GM20000 (cell line): ENCODE measurements around the gene ARL5B.
"Not testable (repeated sequence)": the region's sequence is repeated elsewhere in the genome, so short reads cannot be mapped to it uniquely, and the experiment has no call there.

Source experiments
- DNase-seq: peaks from one replicate; pipeline ENCODE4 v3.0.0; 2012; ENCODE audit warnings: low spot score
- TF ChIP-seq, protein P1 (sequence below): IDR thresholded peaks from 2 replicates; pipeline ENCODE4 v1.5.1; 2012; ENCODE audit warnings: mild to moderate bottlenecking, control low read depth; ENCODE audit errors: extremely low read depth, missing control alignments

The ARL5B gene

DNA sequence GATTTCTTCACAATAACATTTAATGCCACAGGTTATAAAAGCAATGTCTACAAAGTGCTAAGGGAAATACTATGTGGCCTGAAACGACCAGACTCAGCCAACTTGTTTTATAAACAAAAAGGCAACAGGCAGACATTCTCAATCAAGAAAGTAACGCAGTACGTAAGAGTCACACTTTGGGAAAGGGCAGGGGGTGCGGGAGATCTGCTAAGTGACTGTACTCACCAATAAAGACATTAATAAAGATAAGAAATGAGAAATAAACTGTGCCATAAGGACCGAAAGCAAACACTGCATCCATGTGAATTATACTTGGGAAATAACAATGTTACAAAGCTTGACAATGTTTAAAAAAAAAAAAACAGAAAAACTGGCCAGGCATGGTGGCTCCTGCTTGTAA, 33.3 kb upstream of the ARL5B start:
- no peak for DNase-seq
- TF ChIP-seq, protein P1, sequence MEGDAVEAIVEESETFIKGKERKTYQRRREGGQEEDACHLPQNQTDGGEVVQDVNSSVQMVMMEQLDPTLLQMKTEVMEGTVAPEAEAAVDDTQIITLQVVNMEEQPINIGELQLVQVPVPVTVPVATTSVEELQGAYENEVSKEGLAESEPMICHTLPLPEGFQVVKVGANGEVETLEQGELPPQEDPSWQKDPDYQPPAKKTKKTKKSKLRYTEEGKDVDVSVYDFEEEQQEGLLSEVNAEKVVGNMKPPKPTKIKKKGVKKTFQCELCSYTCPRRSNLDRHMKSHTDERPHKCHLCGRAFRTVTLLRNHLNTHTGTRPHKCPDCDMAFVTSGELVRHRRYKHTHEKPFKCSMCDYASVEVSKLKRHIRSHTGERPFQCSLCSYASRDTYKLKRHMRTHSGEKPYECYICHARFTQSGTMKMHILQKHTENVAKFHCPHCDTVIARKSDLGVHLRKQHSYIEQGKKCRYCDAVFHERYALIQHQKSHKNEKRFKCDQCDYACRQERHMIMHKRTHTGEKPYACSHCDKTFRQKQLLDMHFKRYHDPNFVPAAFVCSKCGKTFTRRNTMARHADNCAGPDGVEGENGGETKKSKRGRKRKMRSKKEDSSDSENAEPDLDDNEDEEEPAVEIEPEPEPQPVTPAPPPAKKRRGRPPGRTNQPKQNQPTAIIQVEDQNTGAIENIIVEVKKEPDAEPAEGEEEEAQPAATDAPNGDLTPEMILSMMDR = no peak

DNA sequence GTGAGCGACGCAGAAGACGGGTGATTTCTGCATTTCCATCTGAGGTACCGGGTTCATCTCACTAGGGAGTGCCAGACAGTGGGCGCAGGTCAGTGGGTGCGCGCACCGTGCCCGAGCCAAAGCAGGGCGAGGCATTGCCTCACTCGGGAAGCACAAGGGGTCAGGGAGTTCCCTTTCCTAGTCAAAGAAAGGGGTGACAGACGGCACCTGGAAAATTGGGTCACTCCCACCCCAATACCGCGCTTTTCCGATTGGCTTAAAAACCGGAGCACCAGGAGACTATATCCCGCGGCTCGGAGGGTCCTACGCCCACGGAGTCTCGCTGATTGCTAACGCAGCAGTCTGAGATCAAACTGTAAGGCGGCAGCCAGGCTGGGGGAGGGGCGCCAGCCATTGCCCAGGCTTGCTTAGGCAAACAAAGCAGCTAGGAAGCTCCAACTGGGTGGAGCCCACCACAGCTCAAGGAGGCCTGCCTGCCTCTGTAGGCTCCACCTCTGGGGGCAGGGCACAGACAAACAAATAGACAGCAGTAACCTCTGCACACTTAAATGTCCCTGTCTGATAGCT, 31.7 kb upstream of the ARL5B start:
- DNase-seq = not testable (repeated sequence)

DNA sequence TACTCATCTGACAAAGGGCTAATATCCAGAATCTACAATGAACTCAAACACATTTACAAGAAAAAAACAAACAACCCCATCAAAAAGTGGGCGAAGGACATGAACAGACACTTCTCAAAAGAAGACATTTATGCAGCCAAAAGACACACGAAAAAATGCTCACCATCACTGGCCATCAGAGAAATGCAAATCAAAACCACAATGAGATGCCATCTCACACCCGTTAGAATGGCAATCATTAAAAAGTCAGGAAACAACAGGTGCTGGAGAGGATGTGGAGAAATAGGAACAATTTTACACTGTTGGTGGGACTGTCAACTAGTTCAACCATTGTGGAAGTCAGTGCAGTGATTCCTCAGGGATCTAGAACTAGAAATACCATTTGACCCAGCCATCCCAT, 26.7 kb upstream of the ARL5B start:
- DNase-seq = not testable (repeated sequence)

DNA sequence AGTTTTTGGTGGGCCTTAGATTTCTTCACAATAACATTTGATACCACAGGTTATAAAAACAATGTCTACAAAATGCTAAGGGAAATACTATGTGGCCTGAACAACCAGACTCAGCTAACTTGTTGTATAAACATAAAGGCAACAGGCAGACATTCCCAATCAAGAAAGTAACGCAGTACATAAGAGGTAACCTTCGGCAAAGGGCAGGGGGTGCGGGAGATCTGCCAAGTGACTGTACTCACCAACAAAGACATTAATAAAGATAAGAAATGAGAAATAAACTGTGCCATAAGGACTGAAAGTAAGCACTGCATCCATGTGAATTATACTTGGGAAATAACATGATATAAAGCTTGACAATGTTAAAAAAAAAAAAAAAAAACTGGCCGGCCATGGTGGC, 23.2 kb upstream of the ARL5B start:
- TF ChIP-seq, protein P1 = no peak
- DNase-seq = no peak

DNA sequence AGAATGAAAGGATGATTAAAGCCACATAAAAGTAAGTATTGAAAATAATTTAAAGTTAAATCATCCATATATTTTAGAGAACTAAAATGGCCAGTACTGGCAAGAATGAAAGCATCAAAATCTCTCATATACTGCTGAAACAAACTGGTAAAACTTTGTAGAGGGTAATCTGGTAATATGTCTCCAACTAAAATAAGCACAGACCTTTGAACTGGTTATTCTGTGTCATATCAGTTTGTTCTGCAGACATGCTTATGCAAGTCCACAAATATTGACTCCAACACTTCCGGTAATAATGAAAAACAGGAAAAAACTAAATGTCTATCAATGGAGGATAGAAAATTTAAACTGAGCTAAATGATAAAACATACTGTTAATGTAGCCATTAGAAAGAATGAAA, 21.8 kb upstream of the ARL5B start:
- DNase-seq = not testable (repeated sequence)

DNA sequence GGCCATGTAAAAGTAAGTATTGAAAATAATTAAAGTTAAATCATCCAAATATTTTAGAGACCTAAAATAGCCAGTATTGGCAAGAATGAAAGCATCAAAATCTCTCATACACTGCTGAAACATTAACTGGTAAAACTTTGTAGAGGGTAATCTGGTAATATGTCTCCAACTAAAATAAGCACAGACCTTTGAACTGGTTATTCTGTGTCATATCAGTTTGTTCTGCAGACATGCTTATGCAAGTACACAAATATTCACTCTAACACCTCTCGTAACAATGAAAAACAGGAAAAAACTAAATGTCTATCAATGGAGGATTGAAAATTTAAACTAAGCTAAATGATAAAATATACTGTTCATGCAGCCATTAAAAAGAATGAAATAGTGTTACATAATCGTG, 19.5 kb upstream of the ARL5B start:
- not testable (repeated sequence) for DNase-seq

DNA sequence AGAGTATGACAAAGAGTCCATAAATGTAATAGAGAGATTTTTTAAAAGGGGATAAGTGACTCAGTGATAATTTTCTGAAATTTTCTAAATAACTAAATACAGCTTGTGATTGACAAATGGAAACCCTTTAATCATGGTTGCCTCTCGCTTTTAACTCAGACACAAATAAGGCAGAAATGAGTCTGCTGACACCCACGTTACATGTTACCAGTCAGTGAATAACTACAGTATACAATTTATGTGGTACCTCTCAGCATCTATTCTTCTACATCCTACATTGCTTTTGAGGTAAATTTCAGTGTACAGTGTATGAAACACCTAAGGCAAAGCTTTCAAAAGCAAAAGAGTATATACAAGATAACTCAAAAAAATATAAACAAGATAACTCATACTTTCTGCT, 12.1 kb upstream of the ARL5B start:
- no peak for DNase-seq
- TF ChIP-seq, protein P1 = no peak

DNA sequence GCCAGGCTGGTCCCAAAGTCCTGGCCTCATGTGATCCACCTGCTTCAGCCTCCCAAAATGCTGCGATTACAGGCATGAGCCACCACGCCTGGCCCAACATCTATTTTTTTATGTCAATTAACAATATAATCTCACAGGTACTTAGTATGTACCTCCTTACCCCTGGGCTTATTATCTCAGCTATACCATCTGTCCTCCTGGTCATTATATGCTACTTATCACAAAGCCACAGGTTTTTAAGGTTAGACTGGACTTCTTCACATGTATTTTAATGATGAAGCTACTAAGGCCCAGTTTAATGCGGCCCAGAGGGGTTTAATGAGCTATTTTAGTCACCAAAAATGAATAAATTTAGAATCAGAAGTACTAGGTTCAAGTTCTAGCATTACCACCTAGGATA, 11.3 kb upstream of the ARL5B start:
- DNase-seq = no peak

DNA sequence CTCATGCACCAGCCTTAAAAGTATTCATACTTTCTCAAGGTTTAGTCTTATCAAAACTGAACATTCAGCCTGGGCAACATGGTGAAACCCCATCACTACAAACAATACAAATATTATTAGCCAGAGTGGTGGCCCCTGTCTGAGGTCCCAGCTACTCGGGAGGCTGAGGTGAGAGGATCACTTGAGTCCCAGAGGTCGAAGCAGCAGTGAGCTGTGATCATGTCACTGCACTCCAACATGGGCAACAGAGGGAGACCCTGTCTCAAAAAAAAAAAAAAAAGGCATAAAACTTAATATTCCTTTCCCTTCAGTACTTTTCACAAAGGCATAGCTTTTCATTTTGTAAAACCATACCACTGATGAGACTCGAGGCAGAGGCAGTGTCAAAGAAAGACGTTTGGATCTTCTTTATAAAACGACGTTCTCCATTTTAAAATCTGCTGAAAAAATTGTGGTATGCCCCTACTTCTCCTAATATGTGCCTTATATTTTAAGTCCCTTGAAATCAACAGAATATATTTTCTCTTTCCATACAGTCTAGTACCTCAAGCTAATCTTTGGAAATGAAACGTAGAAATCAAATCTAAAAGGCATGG, 9.8 kb upstream of the ARL5B start:
- DNase-seq = no peak
- TF ChIP-seq, protein P1 = no peak

More for the DNA sequence above, 11.3 kb upstream of the ARL5B start:
- TF ChIP-seq, protein P1 = no peak

DNA sequence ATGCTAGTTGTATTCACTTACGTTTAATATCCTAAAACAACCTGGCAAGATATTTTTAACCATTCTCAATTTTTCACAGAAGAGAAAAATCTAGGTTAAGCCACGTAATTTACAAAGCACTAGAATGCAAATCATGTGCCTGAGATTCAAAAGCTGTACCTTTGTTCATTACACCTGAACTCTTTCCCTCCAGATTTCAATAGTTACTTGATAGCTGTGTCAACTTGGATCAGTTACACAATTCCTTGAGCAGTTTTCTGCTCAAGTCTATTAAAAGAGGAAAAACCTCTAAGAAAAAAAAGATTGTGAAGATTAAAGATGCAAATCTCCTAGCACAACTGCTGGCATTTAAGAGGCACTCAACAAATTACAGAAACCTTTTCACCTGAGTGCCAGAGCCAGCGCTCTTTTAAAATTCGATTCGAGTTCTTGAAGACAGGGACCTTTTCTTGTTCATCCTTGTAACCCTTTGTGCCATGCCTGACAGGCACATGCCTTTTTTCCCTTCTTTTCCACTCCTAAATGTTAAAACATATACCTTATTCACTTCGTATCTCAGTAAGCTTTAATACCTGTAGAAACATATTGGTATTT, 8.7 kb upstream of the ARL5B start:
- DNase-seq = no peak
- TF ChIP-seq, protein P1 = no peak
